HepG2 (cell line): ENCODE measurements around the gene TMIGD3. TPM values are rescaled to one million over a fixed set of nuclear protein-coding genes. Genes with fewer than 3 reads are reported as not detected.

Experiments
- ATAC-seq: fragments of 200-7000 bp; cut with Tn5 transposase; 3 replicates; pipeline ENCODE4 v1.9.1; 2020; ENCODE audit warnings: mild to moderate bottlenecking, moderate library complexity
- BruUV-seq: library from RNA; stranded (reverse); fragments of 400-500 nt; replicated peaks from 2 replicates; lab custom pipeline; 2021; lab: Mats Ljungman, UMichigan
- CTCF ChIA-PET: fragments of 300-600 bp; formaldehyde crosslinking; extraction: SDS; loops from one replicate; lab custom pipeline; 2021; ENCODE audit warnings: low total read pairs, inconsistent platforms, low intra/inter-chr PET ratio; lab: Yijun Ruan, JAX
- POLR2A ChIA-PET: fragments of 350-600 bp; sonication (Branson Sonifier 250); formaldehyde crosslinking; loops from one replicate; lab custom pipeline; 2020; ENCODE audit warnings: antibody characterized with exemption, inconsistent platforms; lab: Yijun Ruan, JAX
- DNase-seq: peaks from one replicate; pipeline ENCODE4 v3.0.0-alpha.2; 2015; ENCODE audit warnings: low spot score
- FAIRE-seq: peaks from 3 replicates; lab custom pipeline; 2011; peaks lifted over from hg19 to GRCh38; lab: Jason Lieb, UNC
- H2AFZ ChIP-seq: one replicate; pipeline ENCODE4 v1.6.1; 2011; ENCODE audit warnings: low read length, inconsistent platforms
- H3K27ac ChIP-seq: fragments of 300-600 bp; 3 replicates; pipeline ENCODE4 v1.8.0; 2011; ENCODE audit warnings: mixed run types, mild to moderate bottlenecking, mixed read lengths, low read length, inconsistent platforms; ENCODE audit not compliant: insufficient read depth; ENCODE audit errors: extremely low read length
- H3K27me3 ChIP-seq, 2 experiments: fragments of 200-600 bp in 1 of 2; 2 replicates in 1 of 2; 3 replicates in 1 of 2; pipeline versions ENCODE4 v1.6.0 to v1.8.0; 2011; ENCODE audit warnings: low read length in 2 of 2, mild to moderate bottlenecking in 2 of 2, moderate library complexity in 2 of 2, inconsistent platforms in 1 of 2; ENCODE audit not compliant: insufficient read depth in 2 of 2, control insufficient read depth in 1 of 2
- H3K36me3 ChIP-seq, 2 experiments: fragments of 200-600 bp in 1 of 2; replicated peaks in 1 of 2; 2 replicates in 1 of 2; 3 replicates in 1 of 2; pipeline versions ENCODE4 v1.5.1 to v1.8.0; 2011; ENCODE audit warnings: low read length in 2 of 2, inconsistent platforms in 1 of 2; ENCODE audit not compliant: insufficient read depth in 2 of 2, control insufficient read depth in 1 of 2
- H3K4me1 ChIP-seq: 2 replicates; pipeline ENCODE4 v1.5.1; 2012; ENCODE audit warnings: low read length, inconsistent platforms; ENCODE audit not compliant: insufficient read depth
- H3K4me2 ChIP-seq: 2 replicates; pipeline ENCODE4 v1.6.0; 2011; ENCODE audit warnings: low read depth, low read length, inconsistent platforms
- H3K4me3 ChIP-seq, 3 experiments: fragments of 200-600 bp in 1 of 3; sonication (generic), shearing (Covaris generic) in 1 of 3; replicated peaks in 1 of 3; 2 replicates each; pipeline ENCODE4 v1.5.1; 2011 to 2016; ENCODE audit warnings: low read length in 3 of 3, inconsistent platforms in 2 of 3, low read depth in 2 of 3, mild to moderate bottlenecking in 2 of 3, control low read depth in 1 of 3, mixed read lengths in 1 of 3; ENCODE audit not compliant: insufficient read depth in 1 of 3
- H3K79me2 ChIP-seq: one replicate; pipeline ENCODE4 v1.6.1; 2011; ENCODE audit warnings: low read length, inconsistent platforms; ENCODE audit not compliant: insufficient read depth
- H3K9ac ChIP-seq: 2 replicates; pipeline ENCODE4 v1.6.0; 2011; ENCODE audit warnings: mild to moderate bottlenecking, low read depth, low read length, inconsistent platforms; ENCODE audit not compliant: insufficient read depth
- H3K9me3 ChIP-seq: 2 replicates; pipeline ENCODE4 v1.5.1; 2012; ENCODE audit warnings: mild to moderate bottlenecking, low read length
- H4K20me1 ChIP-seq: 2 replicates; pipeline ENCODE4 v1.6.0; 2011; ENCODE audit warnings: inconsistent platforms, mild to moderate bottlenecking, low read length, moderate library complexity; ENCODE audit not compliant: insufficient read depth
- MED13 ChIP-seq: sonication (generic); formaldehyde crosslinking; IDR thresholded peaks from 2 replicates; pipeline ENCODE4 v1.5.0; 2020; ENCODE audit warnings: missing genetic modification reagents
- NR2F6 ChIP-seq, 2 experiments: IDR thresholded peaks; 2 replicates each; pipeline ENCODE4 v1.6.1; 2016; ENCODE audit warnings: antibody characterized with exemption in 1 of 2, mild to moderate bottlenecking in 1 of 2
- SMARCE1 ChIP-seq: fragments of 450-650 bp; IDR thresholded peaks from 2 replicates; pipeline ENCODE4 v1.6.1; 2017; ENCODE audit warnings: borderline replicate concordance
- U2AF2 ChIP-seq: fragments of 200-400 bp; formaldehyde crosslinking; IDR thresholded peaks from 2 replicates; pipeline ENCODE4 v1.6.1; 2017; ENCODE audit warnings: low read depth, mild to moderate bottlenecking, low read length
- ZBTB1 ChIP-seq: sonication (generic); formaldehyde crosslinking; IDR thresholded peaks from 2 replicates; pipeline ENCODE4 v1.4.0; 2020; ENCODE audit warnings: missing genetic modification reagents, borderline replicate concordance
- ZMYM4 ChIP-seq: sonication (generic); formaldehyde crosslinking; IDR thresholded peaks from 2 replicates; pipeline ENCODE4 v1.8.1; 2023; ENCODE audit warnings: mild to moderate bottlenecking, missing genetic modification reagents
- ZSCAN29 ChIP-seq: sonication (generic); formaldehyde crosslinking; conservative IDR thresholded peaks from 2 replicates; pipeline ENCODE4 v1.4.0; 2020; ENCODE audit warnings: mild to moderate bottlenecking, missing genetic modification reagents
- WGBS: methylation state at CpG from one replicate; pipeline ENCODE4 v1.1.6; 2017; ENCODE audit warnings: low lambda C conversion rate; 5-methylcytosine and 5-hydroxymethylcytosine counted together
- in situ Hi-C: cut with HindIII; loops from 2 replicates; pipeline ENCODE4 v1.10.0; 2017; ENCODE audit warnings: low pct_unique_long_range_greater_than_20kb; ENCODE audit not compliant: extremely low pct_ligation_motif_present
- intact Hi-C: fragments of 100-400 bp; cut with micrococcal nuclease; formaldehyde crosslinking; loops from one replicate; pipeline ENCODE4 v1.10.0; 2022; ENCODE audit not compliant: unreplicated experiment
- polyA plus RNA-seq, 8 experiments: library from polyadenylated mRNA; depleted of rRNA in 3 of 8; stranded (reverse) in 7 of 8; unstranded in 1 of 8; fragments of >200 nt; fragmentation: Illumina TruSeq in 4 of 8; extraction: Trizol in 4 of 8; gene quantifications; 2 replicates each; pipeline versions ENCODE4 v1.2.1 to v1.2.3, GENCODE V29; 2011 to 2016; ENCODE audit warnings: low read depth in 4 of 8, missing spikeins in 1 of 8, mixed read lengths in 1 of 8; ENCODE audit not compliant: insufficient read depth in 1 of 8
- small RNA-seq, 3 experiments: library from RNA; depleted of rRNA; stranded (forward); fragments of <200 nt; gene quantifications; one replicate each; pipeline ENCODE3, GENCODE V24; 2012; ENCODE audit warnings: low read depth in 2 of 3, low replicate concordance in 1 of 3; ENCODE audit not compliant: insufficient read length in 3 of 3, insufficient read depth in 2 of 3
- total RNA-seq, 5 experiments: library from RNA; depleted of rRNA; stranded (reverse); fragments of >200 nt; fragmentation: Illumina TruSeq; extraction: Trizol; gene quantifications; 2 replicates each; pipeline ENCODE4 v1.2.3, GENCODE V29; 2016; ENCODE audit warnings: low read depth in 1 of 5

TMIGD3 gene
- total and polyA plus RNA-seq, 2 of the 13 experiments (the other 11 are each of a cell fraction or from before 2014, with no cell fraction given) = not detected

DNA sequence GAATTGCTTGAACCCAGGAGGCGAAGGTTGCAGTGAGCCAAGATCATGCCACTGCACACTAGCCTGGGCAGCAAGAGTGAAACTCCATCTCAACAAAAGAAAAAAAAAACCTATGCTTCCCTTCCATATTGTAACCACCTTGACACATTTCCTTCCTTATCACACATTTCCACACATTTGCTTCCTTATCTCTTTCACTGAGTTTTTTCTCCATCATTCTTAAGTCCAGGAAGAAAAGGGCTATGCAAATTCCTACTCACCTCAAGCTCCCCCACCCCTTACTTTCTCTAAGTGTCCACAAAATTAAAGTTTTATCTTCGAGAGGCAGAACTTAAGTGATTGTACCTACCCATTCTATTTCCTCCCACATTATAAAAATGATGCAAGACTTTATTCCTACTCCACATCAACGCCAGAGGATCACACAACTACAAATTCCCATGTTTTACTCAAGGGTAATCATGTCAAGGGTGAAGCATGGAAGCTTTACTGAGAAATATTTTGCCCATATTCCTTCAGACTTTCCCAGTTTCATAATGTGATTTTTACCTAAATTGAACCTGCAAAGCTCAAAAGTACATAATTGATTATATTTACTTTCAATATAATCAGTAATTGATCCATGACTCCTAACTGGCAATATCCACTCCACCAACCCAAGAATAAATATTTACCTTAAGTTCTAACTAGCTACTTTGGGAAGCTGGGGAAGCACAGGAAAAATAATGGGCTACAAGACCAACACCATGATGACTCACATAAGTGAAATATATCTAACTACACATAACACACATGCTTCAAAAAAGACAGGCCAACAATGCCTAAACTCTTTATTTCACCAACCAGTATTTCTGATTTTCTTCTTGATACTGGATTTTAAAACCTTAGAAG lies 63.7 kb downstream of the TMIGD3 start:
- H3K36me3 ChIP-seq = peaks cover 25 to 64% of the 10 kb centered on the region in 2 experiments
- ATAC-seq (no peak), DNase-seq (no peak), FAIRE-seq (no peak)
- WGBS = over 99% methylated on average over 3 of the region's 3 CpGs
- no peaks in the 10 kb centered on the region for H4K20me1 ChIP-seq
- no TSS peak for BruUV-seq
- intact Hi-C loops = no loop called here
- H3K27ac ChIP-seq = no peak overlapping the region
- no peaks in the 10 kb centered on the region for H3K79me2 ChIP-seq
- H2AFZ ChIP-seq = no peak overlapping the region
- ChIA-PET POLR2A (no interaction called here), CTCF (no interaction called here)
- H3K4me2 ChIP-seq = no peak overlapping the region
- no peak for TF ChIP-seq U2AF2
- no peak for TF ChIP-seq ZBTB1 (CRISPR knock-in tag)
- TF ChIP-seq NR2F6 (IDR thresholded peaks at IDR 0.05) = no peak
- TF ChIP-seq NR2F6 (CRISPR knock-in tag; IDR thresholded peaks at IDR 0.05) = no peak
- TF ChIP-seq SMARCE1 = no peak
- TF ChIP-seq ZSCAN29 (CRISPR knock-in tag) = no peak
- no peak for TF ChIP-seq ZMYM4 (CRISPR knock-in tag)
- no peak overlapping the region for H3K9ac ChIP-seq
- H3K4me3 ChIP-seq = no peak overlapping the region
- in situ Hi-C loops = no loop called here
- H3K27me3 ChIP-seq = no peaks in the 10 kb centered on the region
- H3K9me3 ChIP-seq = no peaks in the 10 kb centered on the region
- peaks cover 26% of the 10 kb centered on the region for H3K4me1 ChIP-seq

DNA sequence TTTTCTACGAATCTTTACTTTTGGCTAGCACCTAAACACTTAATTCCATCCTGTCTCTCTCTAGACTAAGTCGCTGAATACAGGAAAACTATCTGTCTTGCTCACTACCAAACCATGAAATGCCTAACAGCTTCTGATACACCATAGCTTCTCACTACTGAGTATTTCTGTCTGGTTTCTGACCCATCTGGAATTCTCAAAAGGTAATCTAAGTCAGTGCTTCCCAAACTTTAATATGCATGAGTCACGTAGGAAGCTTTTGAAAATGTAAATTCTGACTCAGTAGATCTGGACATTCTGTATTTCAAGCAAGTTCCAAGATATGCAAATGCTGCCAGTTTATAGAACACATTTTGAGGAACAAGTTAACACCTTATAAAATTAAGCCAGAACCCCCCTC lies 66.7 kb downstream of the TMIGD3 start:
- ChIA-PET CTCF (no interaction called here), POLR2A (no interaction called here)
- no peak overlapping the region for H3K4me3 ChIP-seq

More for the DNA sequence above, 66.7 kb downstream of the TMIGD3 start:
- FAIRE-seq = no peak
- Histone ChIP-seq H3K4me2 (no peak overlapping the region), H3K79me2 (no peaks in the 10 kb centered on the region), H3K4me1 (peaks cover 5% of the 10 kb centered on the region), H3K27me3 (no peaks in the 10 kb centered on the region), H3K9me3 (no peaks in the 10 kb centered on the region), H3K9ac (no peak overlapping the region), H3K36me3 (peaks cover 12 to 41% of the 10 kb centered on the region in 2 experiments), H4K20me1 (no peaks in the 10 kb centered on the region), H3K27ac (no peak overlapping the region), H2AFZ (no peak overlapping the region)
- no peak for TF ChIP-seq MED13 (CRISPR knock-in tag)
- intact Hi-C loops = no loop called here
- BruUV-seq = no TSS peak
- in situ Hi-C loops = no loop called here
- DNase-seq = no peak
- no peak for ATAC-seq
- WGBS = 98% methylated on average over 3 of the region's 3 CpGs

Small RNA genes lying within 50 kb of the gene (small RNA-seq; reads per million reads assigned to genes)
- gene RF00019 (0 reads per million in 3 experiments), gene RNU6-792P (0.20 to 26.1 (median 3.9) reads per million in 3 experiments)

Other genes starting within 250 kb of the TMIGD3 start
- gene CHIA, start 212.8 kb downstream of the TMIGD3 start, total RNA-seq (2016; rRNA removed; fragmentation: Illumina TruSeq; extraction: Trizol) = not detected in 2 replicates
- not detected in 2 replicates for gene CHIA, start 212.8 kb downstream of the TMIGD3 start, polyA plus RNA-seq (2011; rRNA removed)
- 1.2 TPM in 2 replicates for gene OVGP1, start 75.9 kb downstream of the TMIGD3 start, total RNA-seq (2016; rRNA removed; fragmentation: Illumina TruSeq; extraction: Trizol)
- gene OVGP1, start 75.9 kb downstream of the TMIGD3 start, polyA plus RNA-seq (2011; rRNA removed) = 3.3 and 4.8 TPM in 2 replicates
- gene WDR77, start 54.4 kb downstream of the TMIGD3 start, total RNA-seq (2016; rRNA removed; fragmentation: Illumina TruSeq; extraction: Trizol) = 90.6 and 93.3 TPM in 2 replicates
- 96.3 and 108 TPM in 2 replicates for gene WDR77, start 54.4 kb downstream of the TMIGD3 start, polyA plus RNA-seq (2011; rRNA removed)
- gene ATP5PB, start 54.2 kb downstream of the TMIGD3 start, total RNA-seq (2016; rRNA removed; fragmentation: Illumina TruSeq; extraction: Trizol) = 541 and 772 TPM in 2 replicates
- 209 and 297 TPM in 2 replicates for gene ATP5PB, start 54.2 kb downstream of the TMIGD3 start, polyA plus RNA-seq (2011; rRNA removed)
- gene C1orf162, start 29.6 kb downstream of the TMIGD3 start, total RNA-seq (2016; rRNA removed; fragmentation: Illumina TruSeq; extraction: Trizol) = 0.27 TPM in 1 of 2 replicates, not detected in the other
- gene C1orf162, start 29.6 kb downstream of the TMIGD3 start, polyA plus RNA-seq (2011; rRNA removed) = 0.61 and 0.89 TPM in 2 replicates
- not detected in 2 replicates for gene ADORA3, start within 50 bp of the TMIGD3 start, total RNA-seq (2016; rRNA removed; fragmentation: Illumina TruSeq; extraction: Trizol)
- gene ADORA3, start within 50 bp of the TMIGD3 start, polyA plus RNA-seq (2011; rRNA removed) = 0.09 TPM in 1 of 2 replicates, not detected in the other
- 19.0 and 28.6 TPM in 2 replicates for gene RAP1A, start 116.2 kb upstream of the TMIGD3 start, total RNA-seq (2016; rRNA removed; fragmentation: Illumina TruSeq; extraction: Trizol)
- gene RAP1A, start 116.2 kb upstream of the TMIGD3 start, polyA plus RNA-seq (2011; rRNA removed) = 15.4 and 20.7 TPM in 2 replicates
- 4.6 and 6.1 TPM in 2 replicates for gene INKA2, start 235.8 kb upstream of the TMIGD3 start, total RNA-seq (2016; rRNA removed; fragmentation: Illumina TruSeq; extraction: Trizol)
- 2.6 TPM in 2 replicates for gene INKA2, start 235.8 kb upstream of the TMIGD3 start, polyA plus RNA-seq (2011; rRNA removed)